Prostate gland (tissue), 2 donors: ENCODE data around the gene RPAP2. TPM values are rescaled to one million over a fixed set of nuclear protein-coding genes. Genes with fewer than 3 reads are reported as not detected.

Source experiments
- DNase-seq: peaks from one replicate; pipeline ENCODE4 v3.0.0-alpha.2; 2019; ENCODE audit warnings: low spot score
- H3K27ac ChIP-seq, 2 donors: fragments of 200-600 bp; sonication (generic); 2 replicates each; pipeline ENCODE4 v1.5.1; 2017 to 2019
- H3K27me3 ChIP-seq: fragments of 200-600 bp; sonication (generic); replicated peaks from 2 replicates; pipeline ENCODE4 v1.5.1; 2019; ENCODE audit not compliant: insufficient read depth
- H3K36me3 ChIP-seq, 2 donors: fragments of 200-600 bp; sonication (generic); 1 replicate in 1 of 2; 2 replicates in 1 of 2; pipeline versions ENCODE4 v1.5.1 to v1.8.1; 2017 to 2019
- H3K4me1 ChIP-seq: fragments of 200-600 bp; sonication (generic); replicated peaks from 2 replicates; pipeline ENCODE4 v1.5.1; 2019
- H3K4me3 ChIP-seq, 2 donors: fragments of 200-600 bp; sonication (generic); 2 replicates each; pipeline ENCODE4 v1.5.1; 2017 to 2019
- H3K9me3 ChIP-seq: fragments of 200-600 bp; sonication (generic); 2 replicates; pipeline ENCODE4 v1.5.1; 2017
- POLR2A ChIP-seq: fragments of 450-650 bp; IDR thresholded peaks from one replicate; pipeline ENCODE4 v1.6.1; 2016; ENCODE audit warnings: antibody characterized with exemption, mild to moderate bottlenecking
- POLR2AphosphoS5 ChIP-seq: sonication (generic); formaldehyde crosslinking; IDR thresholded peaks from one replicate; pipeline ENCODE4 v1.6.1; 2017; ENCODE audit warnings: antibody characterized with exemption
- WGBS: methylation state at CpG from one replicate; pipeline ENCODE4 v1.1.5; 2018; 5-methylcytosine and 5-hydroxymethylcytosine counted together
- intact Hi-C: fragments of 100-400 bp; cut with DNase I; formaldehyde crosslinking; loops from one replicate; pipeline ENCODE4 v1.14.2; 2022
- total RNA-seq, 2 donors: library from RNA; depleted of rRNA; stranded (reverse); fragments of >200 nt; gene quantifications; one replicate each; pipeline ENCODE4 v1.1.0, GENCODE V29; 2016
- TF ChIP-seq, protein P1 (sequence below), 4 experiments: fragments of 200-600 bp in 2 of 4; fragments of 450-650 bp in 2 of 4; sonication (generic) in 2 of 4; IDR thresholded peaks; 1 replicate in 3 of 4; 2 replicates in 1 of 4; pipeline ENCODE4 v1.5.1; 2016 to 2019; ENCODE audit warnings: antibody characterized with exemption in 4 of 4, mild to moderate bottlenecking in 2 of 4, moderate library complexity in 2 of 4

RPAP2 gene
- total RNA-seq, 2 donors from 2014 or later = 6.5 to 11.0 TPM

- intact Hi-C loops = no loop called here
- no peaks in the 10 kb centered on the region for H3K4me1 ChIP-seq
- H3K9me3 ChIP-seq = no peaks in the 10 kb centered on the region
- WGBS = 98% methylated on average over 6 of the region's 6 CpGs
- H3K36me3 ChIP-seq = no peaks in the 10 kb centered on the region
- no peak overlapping the region for H3K4me3 ChIP-seq
- no peak for TF ChIP-seq POLR2A
- no peak for TF ChIP-seq POLR2AphosphoS5
- TF ChIP-seq, protein P1, sequence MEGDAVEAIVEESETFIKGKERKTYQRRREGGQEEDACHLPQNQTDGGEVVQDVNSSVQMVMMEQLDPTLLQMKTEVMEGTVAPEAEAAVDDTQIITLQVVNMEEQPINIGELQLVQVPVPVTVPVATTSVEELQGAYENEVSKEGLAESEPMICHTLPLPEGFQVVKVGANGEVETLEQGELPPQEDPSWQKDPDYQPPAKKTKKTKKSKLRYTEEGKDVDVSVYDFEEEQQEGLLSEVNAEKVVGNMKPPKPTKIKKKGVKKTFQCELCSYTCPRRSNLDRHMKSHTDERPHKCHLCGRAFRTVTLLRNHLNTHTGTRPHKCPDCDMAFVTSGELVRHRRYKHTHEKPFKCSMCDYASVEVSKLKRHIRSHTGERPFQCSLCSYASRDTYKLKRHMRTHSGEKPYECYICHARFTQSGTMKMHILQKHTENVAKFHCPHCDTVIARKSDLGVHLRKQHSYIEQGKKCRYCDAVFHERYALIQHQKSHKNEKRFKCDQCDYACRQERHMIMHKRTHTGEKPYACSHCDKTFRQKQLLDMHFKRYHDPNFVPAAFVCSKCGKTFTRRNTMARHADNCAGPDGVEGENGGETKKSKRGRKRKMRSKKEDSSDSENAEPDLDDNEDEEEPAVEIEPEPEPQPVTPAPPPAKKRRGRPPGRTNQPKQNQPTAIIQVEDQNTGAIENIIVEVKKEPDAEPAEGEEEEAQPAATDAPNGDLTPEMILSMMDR (IDR thresholded peaks at IDR 0.05) = no peak
- no peak overlapping the region for H3K27ac ChIP-seq
- no peak for DNase-seq
- no peaks in the 10 kb centered on the region for H3K27me3 ChIP-seq
These were observed 30.7 kb downstream of the RPAP2 start for GRCh38 chr1:92329347-92330129.

GRCh38 chr1:92333668-92334067 lies 34.8 kb downstream of the RPAP2 start:
- 66% methylated on average over 3 of the region's 3 CpGs for WGBS
- H3K36me3 ChIP-seq = no peaks in the 10 kb centered on the region

DNA sequence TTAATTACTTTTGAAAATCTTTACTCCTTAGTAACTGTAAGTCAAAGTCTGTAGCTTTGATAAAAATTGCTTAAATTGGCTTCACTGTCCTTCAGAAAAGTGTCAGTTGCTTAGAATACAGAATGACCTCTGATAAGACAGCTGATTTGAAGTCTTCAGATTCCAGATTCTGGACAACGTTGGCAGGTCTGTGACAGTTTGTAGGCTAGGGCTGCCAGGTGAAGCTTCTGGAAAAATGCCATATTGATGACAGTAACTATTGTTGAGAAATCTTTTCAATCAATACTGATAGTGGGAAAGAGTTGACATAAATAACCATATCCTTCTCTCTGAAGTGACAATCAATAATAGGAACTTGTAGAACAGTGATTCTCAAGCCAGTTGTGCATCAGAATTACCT lies 41.3 kb downstream of the RPAP2 start:
- no peaks in the 10 kb centered on the region for H3K9me3 ChIP-seq
- no peak overlapping the region for H3K27ac ChIP-seq
- DNase-seq = no peak
- H3K27me3 ChIP-seq = no peaks in the 10 kb centered on the region
- no peaks in the 10 kb centered on the region for H3K36me3 ChIP-seq
- 64% methylated on average over 1 of the region's 1 CpG for WGBS
- H3K4me3 ChIP-seq = no peak overlapping the region
- H3K4me1 ChIP-seq = no peaks in the 10 kb centered on the region
- TF ChIP-seq, protein P1 (IDR thresholded peaks at IDR 0.05) = no peak
- TF ChIP-seq POLR2AphosphoS5 = no peak
- no peak for TF ChIP-seq POLR2A
- intact Hi-C loops = no loop called here

More at GRCh38 chr1:92333668-92334067, 34.8 kb downstream of the RPAP2 start:
- DNase-seq = no peak
- TF ChIP-seq, protein P1 (IDR thresholded peaks at IDR 0.05) = no peak
- TF ChIP-seq POLR2A (no peak), POLR2AphosphoS5 (no peak)
- Histone ChIP-seq H3K4me1 (no peaks in the 10 kb centered on the region), H3K27ac (no peak overlapping the region), H3K4me3 (no peak overlapping the region), H3K27me3 (no peaks in the 10 kb centered on the region), H3K9me3 (no peaks in the 10 kb centered on the region)
- intact Hi-C loops = no loop called here

DNA sequence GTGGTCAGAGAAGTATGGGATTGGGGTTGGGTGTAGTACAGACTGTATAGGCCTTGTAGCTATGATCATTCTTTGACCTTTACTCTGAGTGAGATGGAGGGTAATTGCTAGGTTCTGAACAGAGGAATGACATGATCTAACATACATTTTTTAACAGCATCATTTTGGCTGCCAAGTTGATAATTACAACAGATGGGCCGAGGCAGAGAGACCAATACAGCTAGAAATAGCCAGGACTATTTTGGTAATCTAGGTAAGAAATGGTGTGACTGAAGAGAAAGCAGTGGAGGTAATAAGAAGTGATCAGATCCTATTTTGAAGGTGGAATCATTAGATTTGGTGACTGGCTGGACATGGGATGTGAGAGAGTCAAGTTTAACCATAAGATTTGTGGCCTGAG lies 43.5 kb downstream of the RPAP2 start:
- H3K27me3 ChIP-seq = no peaks in the 10 kb centered on the region
- intact Hi-C loops = no loop called here
- no peaks in the 10 kb centered on the region for H3K4me1 ChIP-seq
- no peak overlapping the region for H3K27ac ChIP-seq
- no peaks in the 10 kb centered on the region for H3K36me3 ChIP-seq
- TF ChIP-seq POLR2A (no peak), POLR2AphosphoS5 (no peak)
- TF ChIP-seq, protein P1 (IDR thresholded peaks at IDR 0.05) = no peak
- H3K4me3 ChIP-seq = no peak overlapping the region
- H3K9me3 ChIP-seq = no peaks in the 10 kb centered on the region
- DNase-seq = no peak
- 92% methylated on average over 1 of the region's 1 CpG for WGBS

- WGBS = 83% methylated on average over 3 of the region's 3 CpGs
- Histone ChIP-seq H3K27ac (no peak overlapping the region), H3K36me3 (no peaks in the 10 kb centered on the region), H3K4me3 (no peak overlapping the region), H3K27me3 (no peaks in the 10 kb centered on the region), H3K9me3 (no peaks in the 10 kb centered on the region), H3K4me1 (no peaks in the 10 kb centered on the region)
- no peak for DNase-seq
- TF ChIP-seq POLR2A (no peak), POLR2AphosphoS5 (no peak)
- TF ChIP-seq, protein P1 (IDR thresholded peaks at IDR 0.05) = no peak
- intact Hi-C loops = no loop called here
These were observed 44.2 kb downstream of the RPAP2 start for GRCh38 chr1:92343061-92343460.
